ENCODE data around the gene CLEC7A.

CLEC7A gene

DNA sequence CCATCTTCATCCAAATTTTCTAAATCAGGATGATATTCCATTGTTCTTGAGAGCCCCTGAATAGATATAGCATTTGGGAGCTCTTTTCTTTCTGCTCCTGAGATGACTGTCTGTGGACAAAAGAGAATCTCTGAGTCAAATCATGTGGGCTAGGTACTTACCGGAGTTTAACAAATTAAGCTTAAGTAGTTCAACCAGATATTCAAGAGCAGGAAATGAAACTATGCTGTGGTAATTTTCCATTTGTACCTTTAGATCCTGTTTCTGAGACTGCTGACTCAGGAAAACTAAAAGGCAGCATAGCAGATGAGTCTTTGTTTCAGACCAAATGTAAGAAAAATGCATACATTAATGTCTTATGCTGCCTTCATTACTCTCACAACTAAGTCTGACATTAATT is at the start of gene CLEC7A:
Gene CLEC7A, minus strand, starts transcription at position 158 of the 400 bp plus-strand sequence. Its CDS starts 117 bp downstream, at position 41.
- no peak for DNase-seq (ENCODE audit: low read depth, low spot score)

DNA sequence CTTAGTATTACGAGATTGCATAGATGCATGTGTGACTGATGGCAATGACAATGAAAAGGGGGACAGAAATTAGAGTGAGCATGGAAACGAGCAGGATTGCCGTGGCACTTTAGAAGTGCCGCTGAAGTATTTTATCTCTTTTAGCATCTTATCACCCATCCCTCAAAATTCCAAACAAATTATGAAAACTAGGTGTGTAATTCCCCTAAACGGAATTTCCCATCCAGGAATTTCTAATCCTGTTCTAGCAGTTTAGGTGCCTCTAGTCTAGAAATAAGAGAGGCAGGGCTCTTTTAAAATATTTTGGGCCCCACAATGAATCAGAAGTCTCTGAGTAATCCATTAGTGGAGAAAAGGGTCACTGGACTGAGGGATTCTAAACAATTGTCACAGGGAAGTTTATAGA is 49.8 kb upstream of the CLEC7A start:
- DNase-seq (ENCODE audit: low read depth, low spot score), result peak; percentile 21

DNA sequence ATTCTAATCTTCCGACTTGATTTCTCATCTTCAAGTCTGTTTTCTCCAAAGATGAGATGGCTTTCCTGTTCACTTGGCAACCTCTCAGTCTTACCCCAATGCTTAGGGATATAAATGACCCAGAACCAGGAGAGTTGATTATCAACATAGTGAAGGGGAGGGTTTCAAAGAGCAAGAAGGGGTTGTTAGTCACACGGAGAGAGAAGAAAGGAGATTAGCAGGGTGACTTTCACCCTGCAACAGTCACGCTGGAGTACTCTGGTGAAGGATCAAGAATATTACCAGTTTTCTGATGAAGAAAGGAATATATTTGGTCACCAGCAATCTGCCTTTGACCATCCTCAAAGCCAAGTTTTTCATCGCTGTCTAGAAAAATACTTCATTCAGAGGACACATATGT is 48.8 kb upstream of the CLEC7A start, which contains the start of gene TMEM52B:
Gene TMEM52B, plus strand, starts transcription at position 212 of the 400 bp plus-strand sequence. CDS start 543 bp downstream, outside the sequence.
- DNase-seq (ENCODE audit: low read depth, low spot score), result no peak

DNA sequence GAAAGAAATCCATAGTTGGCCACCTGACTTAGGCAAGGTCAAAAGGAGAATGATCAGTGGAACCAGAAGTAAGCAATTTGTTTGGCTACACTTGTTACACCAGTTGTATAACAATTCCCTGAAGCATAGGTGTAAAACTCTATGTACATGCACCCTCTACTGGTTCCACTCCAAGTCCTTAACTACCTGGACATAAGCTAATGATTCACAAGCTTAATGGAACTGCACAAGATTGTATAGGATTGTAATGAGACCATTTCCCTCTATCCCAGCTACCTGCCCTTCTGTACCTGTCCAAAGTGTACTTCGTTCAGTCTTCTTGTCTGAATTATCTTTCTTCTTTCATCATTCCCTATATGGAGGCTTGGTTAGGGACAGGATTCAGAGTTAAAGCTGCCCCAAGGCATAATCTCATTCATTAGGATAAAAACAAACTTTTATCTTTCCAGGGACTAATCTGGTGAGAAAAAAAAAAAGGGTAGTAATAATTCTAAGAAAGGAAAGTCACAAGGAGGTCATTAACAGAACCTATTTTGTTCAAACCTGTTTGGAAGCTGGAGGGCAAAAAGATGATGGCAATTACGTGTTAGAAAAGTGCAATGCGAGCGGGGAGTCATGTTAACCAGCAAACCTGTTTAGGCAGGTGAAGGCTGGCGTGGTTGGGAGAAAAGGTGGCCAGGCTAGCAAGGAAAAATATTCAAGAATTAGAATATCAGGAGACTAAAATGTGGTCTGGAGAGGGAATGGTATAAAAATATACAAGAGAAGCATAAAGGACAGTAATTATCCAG is 46.0 kb upstream of the CLEC7A start:
- DNase-seq (ENCODE audit: low read depth, low spot score), result no peak

DNA sequence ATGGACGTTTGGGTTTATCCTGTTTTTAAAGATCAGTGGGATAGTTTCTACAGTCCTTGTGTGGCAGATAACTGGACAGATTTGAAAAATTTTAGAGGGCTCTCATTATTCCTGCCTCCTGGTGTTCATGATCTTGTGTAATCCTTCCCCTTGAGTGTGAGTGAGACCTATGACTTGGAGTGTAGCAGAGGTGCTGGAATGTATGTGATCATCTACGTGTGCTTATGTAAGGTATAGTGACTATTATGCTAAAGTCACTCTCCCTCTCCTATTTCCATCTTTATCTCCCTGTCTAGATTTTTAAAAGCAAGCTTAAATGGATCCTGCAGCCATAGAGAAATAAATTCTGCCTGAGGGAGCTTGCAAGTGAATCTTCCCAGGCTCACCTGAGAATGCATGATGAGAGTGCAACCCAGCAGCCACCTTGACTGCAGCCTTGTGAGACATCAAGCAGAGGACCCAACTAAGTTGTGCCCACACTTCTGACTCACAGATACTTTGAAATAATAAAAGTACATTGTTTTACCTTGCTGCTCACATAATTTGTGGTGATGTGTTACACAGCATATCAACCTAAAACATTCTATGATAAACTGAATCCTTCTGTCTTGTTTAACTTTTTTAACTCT is 45.1 kb upstream of the CLEC7A start:
- DNase-seq (ENCODE audit: low read depth, low spot score), result no peak

DNA sequence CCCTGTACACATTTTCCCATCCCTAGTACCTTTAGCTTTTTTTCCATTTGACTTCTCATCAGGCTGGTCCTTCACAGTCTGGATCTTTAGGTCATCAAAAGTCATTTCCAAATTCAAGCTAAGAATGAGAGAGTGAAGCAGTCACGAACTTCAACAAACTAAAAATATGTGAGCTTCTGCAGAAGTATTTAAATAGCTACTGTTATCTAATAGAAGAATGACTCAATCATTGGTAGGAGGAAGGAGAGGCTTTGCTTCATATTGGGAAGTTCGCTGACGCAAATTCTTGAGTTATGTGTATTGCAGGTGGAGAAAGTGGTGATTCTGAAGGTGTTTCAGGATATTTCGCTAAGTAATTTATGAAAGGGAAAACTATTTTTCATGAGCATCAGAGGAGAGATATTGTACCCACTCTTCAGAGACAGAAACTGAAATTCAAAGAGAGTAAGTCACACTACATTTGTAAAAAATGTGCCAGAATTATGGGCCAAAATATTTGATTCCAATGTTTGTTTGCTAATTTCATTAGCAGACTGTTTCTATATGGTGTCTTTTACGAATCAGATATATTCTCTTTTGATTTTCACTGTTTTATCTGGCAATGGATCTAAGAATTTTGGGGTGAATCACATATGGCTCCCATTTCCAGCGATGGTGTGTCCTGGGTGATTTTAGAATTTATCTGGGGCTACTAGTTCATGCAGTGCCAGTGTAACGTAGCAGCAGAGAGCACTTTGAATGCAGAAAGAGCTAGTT is 42.2 kb upstream of the CLEC7A start, which contains the start of gene OLR1:
Gene OLR1, minus strand, starts transcription at position 160 of the 756 bp plus-strand sequence. Its CDS starts 55 bp downstream, at position 105.
- no peak for DNase-seq (ENCODE audit: low read depth, low spot score)

DNA sequence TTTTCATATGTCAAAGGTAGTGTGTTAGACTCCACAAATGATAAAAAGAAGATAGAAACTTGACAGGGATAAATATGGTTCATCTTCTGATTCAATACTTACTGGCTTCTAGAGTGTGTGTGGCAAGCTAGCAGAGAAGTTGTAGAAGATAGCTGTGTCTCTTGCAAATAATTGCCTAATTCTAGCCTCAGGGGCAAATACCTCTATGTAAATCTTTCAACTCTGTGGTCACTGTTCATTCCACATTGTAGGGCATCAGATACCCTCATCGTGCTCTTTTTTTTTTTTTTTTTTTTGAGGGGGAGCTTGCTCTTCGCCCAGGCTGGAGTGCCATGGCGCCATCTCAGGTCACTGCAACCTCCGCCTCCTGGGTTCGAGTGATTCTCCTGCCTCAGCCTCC is 40.2 kb upstream of the CLEC7A start:
- DNase-seq (ENCODE audit: low read depth, low spot score), result no peak

DNA sequence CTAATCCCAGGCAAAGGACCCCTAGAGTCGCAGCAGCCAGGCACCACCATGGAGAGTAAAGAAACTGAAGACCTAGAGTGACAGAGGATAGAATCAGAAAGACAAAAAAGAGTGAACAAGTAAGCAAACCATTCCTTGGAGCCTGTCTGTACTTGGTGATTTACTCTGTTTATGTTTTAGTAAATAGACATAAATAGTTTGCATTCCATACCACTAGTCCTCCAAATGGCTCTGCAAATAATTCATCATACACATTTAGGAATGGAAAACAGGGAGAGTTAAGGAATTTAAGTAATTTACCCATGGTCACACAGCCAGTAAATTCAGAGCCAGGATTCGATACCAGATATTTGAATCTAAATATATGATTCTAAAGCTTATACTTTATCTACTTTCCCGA is 39.1 kb upstream of the CLEC7A start:
- DNase-seq (ENCODE audit: low read depth, low spot score), result peak; percentile 20

DNA sequence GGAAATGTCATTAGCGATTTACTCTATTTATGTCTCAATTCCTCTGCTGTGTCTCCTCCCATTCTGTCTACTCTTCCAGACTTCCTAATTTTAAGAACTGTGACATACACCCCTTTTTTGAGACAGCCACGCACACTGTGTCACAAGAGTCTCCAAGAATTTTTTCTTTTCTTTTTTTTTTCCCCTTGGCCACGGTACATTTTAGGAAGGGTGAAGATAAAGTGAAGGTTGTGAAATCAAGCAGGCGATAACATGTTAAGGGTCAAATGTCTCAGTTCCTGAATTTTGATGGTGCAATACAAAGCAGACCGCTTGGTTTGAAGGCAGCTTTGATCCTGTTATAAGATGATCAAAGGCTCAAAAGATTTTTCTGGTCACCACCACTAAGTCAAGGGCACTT is 37.6 kb upstream of the CLEC7A start:
- no peak for DNase-seq (ENCODE audit: low read depth, low spot score)

DNA sequence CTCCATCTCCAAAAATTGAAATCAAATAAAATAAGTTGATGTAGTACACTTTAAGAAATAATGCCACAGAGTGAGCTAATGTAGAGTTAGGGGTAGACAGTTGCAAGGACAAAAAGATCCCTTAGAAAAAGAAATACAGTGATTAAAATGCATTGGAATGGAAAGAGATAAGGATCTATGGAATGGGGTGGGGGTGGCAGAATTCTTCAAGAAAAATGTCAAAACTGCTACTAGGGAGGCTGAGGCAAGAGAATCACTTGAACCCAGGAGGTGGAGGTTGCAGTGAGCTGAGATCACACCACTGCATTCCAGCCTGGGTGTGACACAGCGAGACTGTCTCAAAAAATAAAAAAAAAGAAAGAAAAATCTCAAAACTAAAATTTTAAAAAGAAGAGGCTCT is 35.4 kb upstream of the CLEC7A start:
- DNase-seq (ENCODE audit: low read depth, low spot score), result no peak

DNA sequence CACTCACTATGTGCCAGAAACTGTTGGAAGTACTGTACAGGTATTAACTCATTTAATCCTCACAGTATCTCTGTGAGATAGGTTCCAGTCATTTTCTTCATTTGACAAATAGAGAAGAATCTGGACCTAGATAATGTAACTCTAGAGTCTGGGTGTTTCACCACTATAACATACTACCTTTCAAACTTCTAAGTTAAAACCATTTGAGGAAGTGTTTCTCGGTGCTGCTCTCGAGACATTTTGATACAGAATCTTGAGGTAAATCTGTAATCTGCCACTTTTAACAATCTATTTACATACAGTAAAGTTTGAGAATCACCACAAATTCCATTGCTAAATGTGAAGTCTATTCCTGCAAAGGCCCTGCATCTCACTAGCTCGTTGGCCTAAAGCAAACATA is 33.1 kb upstream of the CLEC7A start:
- no peak for DNase-seq (ENCODE audit: low read depth, low spot score)

DNA sequence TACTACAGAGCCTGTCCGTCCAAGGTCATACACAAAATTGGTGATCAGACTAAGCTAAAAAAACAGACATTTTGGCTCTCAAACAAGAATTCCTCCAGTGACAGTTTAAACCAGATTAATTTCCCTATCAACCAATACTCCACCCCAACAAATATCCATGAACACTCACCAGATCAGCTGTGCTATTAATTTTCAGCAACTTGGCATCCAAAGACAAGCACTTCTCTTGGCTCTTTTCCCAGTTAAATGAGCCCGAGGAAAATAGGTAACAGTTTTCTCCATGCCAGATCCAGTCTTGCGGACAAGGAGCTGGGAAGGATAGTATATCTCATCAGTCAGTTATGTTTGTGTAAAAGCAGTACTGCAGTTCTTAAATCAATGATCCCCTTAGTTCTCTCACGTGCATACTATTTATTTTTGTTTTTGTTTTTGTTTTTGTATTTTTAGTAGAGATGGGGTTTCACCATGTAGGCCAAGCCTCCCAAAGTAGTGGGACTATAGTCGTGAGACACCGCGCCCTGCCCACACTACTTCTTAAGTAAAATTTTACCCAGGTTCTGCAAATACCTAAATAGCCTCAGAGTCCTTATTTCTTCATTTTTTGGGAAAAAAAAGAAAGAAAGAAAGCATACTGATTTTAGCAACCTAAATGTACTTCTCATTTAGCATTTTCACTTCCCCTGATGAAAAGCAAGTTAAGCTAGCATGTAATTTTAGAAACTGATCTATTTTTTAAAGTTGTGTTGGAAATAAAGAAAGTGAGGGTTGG is 30.8 kb upstream of the CLEC7A start:
- no peak for DNase-seq (ENCODE audit: low read depth, low spot score)

DNA sequence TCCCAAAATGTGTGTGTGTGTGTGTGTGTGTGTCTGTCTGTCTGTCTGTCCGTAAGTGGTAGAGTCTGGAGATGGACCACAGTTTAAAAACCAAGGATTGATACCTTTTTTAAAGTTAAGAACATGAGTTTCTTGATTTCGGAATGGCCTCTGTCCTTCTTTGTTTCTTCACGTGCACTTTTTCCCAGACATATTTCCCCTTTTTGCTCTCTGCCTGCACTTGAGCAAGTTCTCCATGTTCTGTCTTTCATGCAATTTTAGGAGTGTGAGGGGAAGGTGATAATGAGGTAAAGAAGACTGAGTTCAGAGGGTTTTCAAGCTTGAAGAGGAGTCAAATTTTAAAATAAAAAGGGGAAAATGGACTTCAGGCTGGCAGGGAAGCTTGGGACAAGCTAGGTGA is 29.3 kb upstream of the CLEC7A start:
- no peak for DNase-seq (ENCODE audit: low read depth, low spot score)

DNA sequence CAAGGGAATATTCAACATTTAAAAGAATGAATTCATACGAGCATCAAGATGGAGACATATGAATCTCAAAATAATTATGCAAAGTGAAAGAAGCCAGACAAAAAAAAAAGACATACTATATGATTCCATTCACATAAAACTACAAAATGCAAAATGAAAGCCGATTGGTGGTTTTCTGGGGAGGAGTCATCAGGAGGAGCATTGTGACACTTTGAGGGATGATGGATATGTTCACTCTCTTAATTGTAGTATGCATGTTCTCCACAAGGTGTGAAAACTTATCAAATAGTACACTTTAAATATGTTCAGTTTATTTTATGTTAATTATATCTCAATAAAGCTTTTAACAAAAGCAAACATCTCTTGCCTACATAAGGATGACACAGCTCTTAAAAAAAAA is 28.4 kb upstream of the CLEC7A start:
- DNase-seq (ENCODE audit: low read depth, low spot score), result no peak

DNA sequence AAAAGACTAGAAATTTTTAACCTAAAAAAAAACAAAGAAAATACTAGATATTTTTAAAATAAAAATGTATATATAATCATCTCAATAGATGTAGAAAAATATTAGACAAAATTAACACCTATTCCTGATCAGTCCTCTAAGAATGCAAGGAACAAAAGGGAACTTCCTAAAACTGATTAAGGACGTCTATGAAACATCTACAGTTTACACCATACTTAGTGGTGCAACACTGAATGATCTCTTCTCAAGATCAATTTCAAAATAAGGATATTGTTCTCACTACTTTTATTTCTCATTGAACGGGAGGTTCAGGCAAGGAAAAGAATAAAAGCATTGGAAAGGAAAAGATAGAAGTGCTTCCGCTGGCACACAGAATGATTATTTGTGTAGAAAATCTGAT is 26.0 kb upstream of the CLEC7A start:
- no peak for DNase-seq (ENCODE audit: low read depth, low spot score)

DNA sequence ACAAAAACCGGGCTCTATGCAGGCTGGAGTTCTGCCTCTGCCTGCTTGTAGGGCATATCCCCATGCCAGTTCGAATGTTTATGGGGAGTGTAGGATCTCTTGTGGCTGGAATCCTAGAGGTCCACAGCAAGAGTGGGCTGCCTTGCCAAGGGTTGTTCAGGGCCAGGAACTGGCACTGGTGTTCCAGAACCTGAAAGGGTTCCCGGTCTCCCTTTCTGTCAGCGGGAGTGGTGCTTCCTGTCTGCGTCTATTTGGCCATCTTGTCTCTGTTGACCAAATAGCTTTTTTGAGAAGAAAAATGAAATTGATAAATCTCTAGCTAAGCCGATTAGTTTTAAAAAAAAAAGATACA is 24.1 kb upstream of the CLEC7A start:
- no peak for DNase-seq (ENCODE audit: low read depth, low spot score)

DNA sequence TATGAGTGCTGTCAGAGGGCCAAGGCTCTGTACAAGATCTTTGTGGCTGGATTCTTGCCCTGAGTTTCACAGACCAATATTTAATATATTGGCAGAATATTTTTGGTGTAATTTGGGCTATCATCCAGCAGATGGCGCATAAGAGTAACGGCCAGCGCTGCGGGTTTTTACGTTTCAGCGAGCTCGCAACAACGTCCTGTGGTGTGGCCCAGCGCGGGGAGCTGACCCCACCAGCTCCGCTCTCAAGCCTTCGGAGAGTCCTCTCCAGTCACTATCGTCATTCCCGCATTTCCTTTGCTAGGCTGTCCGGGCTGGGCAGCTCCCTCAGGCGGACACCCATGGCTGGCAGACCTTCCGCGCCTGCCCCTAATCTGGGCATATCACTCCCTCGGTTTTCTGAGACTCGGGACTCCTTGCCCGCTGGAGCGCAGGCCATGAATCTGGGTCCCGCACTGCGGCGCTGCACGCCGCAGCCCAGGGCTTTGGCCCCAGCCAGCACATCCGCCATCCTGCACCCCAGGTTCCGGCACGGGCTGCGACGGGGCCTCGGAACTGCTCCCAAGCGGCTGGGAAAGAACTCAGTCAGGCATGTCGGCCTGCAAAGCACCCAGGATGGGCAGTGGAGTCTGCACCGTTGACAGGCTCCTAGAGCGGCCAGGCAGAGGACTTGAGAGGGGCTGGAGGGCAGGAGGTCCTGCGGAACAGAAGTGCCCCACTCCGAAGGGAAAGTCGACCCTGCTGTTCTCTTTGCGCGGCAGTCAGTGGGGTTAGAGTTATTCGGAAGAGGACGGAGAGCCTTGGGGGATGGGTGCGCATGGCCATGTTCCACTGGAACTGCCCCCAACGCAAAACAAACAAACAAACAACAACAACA is 23.5 kb upstream of the CLEC7A start:
- DNase-seq (ENCODE audit: low read depth, low spot score), result peak; percentile 82

DNA sequence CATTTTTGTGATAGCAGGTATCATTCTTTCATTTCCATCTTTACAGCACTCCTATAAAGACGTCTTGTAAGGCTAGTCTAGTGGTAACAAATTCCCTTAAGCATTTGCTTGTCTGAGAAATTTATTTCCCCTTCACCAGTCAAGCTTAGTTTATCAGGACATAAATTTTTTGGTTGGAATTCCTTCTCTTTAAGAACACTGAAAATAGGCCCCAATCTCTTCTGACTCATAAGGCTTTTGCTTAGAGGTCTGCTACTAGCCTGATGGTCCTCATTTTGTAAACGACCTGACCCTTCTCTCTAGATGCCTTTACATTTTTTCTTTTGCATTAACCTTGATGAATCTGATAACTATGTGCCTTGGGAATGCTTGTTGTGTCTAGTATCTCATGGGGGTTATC is 21.6 kb upstream of the CLEC7A start:
- no peak for DNase-seq (ENCODE audit: low read depth, low spot score)

DNA sequence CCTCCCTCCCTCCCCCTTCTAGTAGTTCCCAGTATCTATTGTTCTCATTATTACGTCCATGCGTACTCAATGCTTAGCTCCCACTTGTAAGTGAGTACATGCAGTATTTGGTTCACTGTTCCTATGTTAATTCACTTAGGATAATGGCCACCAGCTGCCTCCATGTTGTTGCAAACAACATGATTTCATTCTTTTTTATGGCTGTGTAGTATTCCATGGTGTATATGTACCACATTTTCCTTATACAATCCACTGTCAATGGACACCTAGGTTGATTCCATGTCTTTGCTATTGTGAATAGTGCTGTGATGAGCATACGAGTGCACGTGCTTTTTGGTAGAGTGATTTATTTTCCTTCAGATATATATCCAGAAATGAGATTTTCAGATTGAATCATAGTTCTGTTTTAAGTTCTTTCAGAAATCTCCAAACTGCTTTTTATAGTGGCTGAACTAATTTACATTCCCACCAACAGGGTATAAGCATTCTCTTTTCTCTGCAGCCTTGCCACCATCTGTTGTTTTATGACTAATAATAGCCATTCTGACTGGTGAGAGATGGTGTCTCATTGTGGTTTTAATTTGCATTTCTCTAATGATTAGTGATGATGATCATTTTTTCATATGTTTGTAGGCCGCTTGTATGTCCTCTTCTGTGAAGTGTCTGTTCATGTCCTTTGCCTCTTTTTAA is 17.9 kb upstream of the CLEC7A start:
- no peak for DNase-seq (ENCODE audit: low read depth, low spot score)

DNA sequence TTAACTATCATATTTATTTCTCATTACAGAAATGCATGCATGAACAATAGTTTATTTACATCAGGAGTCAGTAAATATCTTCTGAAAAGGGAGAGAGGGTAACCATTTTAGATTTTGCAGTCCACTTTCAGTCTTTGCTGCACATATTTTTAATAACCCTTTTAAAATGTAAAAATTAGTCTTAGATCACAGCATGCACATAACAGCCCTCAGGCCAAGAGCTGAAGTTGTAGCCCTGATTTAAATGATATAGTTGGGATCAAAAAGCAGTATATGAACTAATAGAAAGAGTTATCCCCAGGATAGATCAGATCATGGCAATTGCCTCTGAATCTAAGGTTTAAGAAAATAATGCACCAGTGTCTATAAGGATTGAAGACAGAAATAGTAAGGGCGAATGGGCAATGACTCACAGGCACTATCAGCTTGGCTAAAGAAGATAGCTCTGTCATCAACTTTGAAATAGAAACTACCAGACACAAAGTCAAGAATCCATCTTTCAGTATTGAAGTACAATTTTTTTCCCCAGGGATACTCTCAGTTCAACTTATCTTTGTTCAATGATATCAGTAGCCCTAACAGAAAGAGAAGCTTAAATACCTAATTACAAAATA is 13.1 kb upstream of the CLEC7A start:
- DNase-seq (ENCODE audit: low read depth, low spot score), result no peak

All from astrocyte of the hippocampus (primary cell).